T-cell (primary cell): Measurements from ENCODE around the gene RAP2A. TPM values are rescaled to one million over a fixed set of nuclear protein-coding genes. Genes with fewer than 3 reads are reported as not detected.

Source experiments
- ATAC-seq, 4 experiments: fragments of 200-7000 bp in 3 of 4; fragments of 150-1000 bp in 1 of 4; cut with Tn5 transposase; replicated peaks in 1 of 4; 1 replicate in 3 of 4; 2 replicates in 1 of 4; pipeline ENCODE4 v1.10.0; 2021; ENCODE audit warnings: moderate library complexity in 3 of 4, mild to moderate bottlenecking in 2 of 4, moderate number of reproducible peaks in 1 of 4
- CTCF ChIA-PET, 2 donors: fragments of 300-600 bp; sonication (Branson Sonifier 250); formaldehyde crosslinking; loops; one replicate each; lab custom pipeline; 2022; ENCODE audit warnings: antibody characterized with exemption in 2 of 2; lab: Charles Lee
- POLR2A ChIA-PET, 2 donors: fragments of 300-600 bp; sonication (Branson Sonifier 250); formaldehyde crosslinking; loops; one replicate each; lab custom pipeline; 2022; ENCODE audit warnings: antibody characterized with exemption in 2 of 2; lab: Charles Lee
- DNase-seq, 35 experiments: peaks; one replicate each; pipeline versions ENCODE4 v3.0.0 to v3.0.0-alpha.2; 2013 to 2023
- H3K27ac ChIP-seq: one replicate; pipeline ENCODE4 v1.5.1; 2013; ENCODE audit warnings: low read length
- H3K27me3 ChIP-seq, 2 experiments: replicated peaks in 1 of 2; 1 replicate in 1 of 2; 2 replicates in 1 of 2; pipeline versions ENCODE4 v1.6.1 to v1.7.0; 2013; ENCODE audit warnings: low read length in 1 of 2, mixed read lengths in 1 of 2; ENCODE audit not compliant: control insufficient read depth in 2 of 2, insufficient read depth in 2 of 2; ENCODE audit errors: extremely low read depth in 1 of 2
- H3K36me3 ChIP-seq, 2 donors: 1 replicate in 1 of 2; 2 replicates in 1 of 2; pipeline versions ENCODE4 v1.6.1 to v1.7.0; 2013; ENCODE audit warnings: low read length in 1 of 2; ENCODE audit not compliant: control insufficient read depth in 2 of 2, insufficient read depth in 1 of 2; ENCODE audit errors: extremely low read depth in 1 of 2
- H3K4me1 ChIP-seq, 2 experiments: 1 replicate in 1 of 2; 2 replicates in 1 of 2; pipeline versions ENCODE4 v1.6.1 to v1.7.0; 2013; ENCODE audit warnings: low read length in 2 of 2, mixed read lengths in 1 of 2; ENCODE audit not compliant: insufficient read depth in 2 of 2, control insufficient read depth in 1 of 2; ENCODE audit errors: extremely low read depth in 1 of 2
- H3K4me3 ChIP-seq, 2 donors: 1 replicate in 1 of 2; 2 replicates in 1 of 2; pipeline versions ENCODE4 v1.5.1 to v1.7.0; 2013; ENCODE audit warnings: mild to moderate bottlenecking in 2 of 2, low read length in 1 of 2, moderate library complexity in 1 of 2; ENCODE audit not compliant: control insufficient read depth in 1 of 2; ENCODE audit errors: extremely low read depth in 1 of 2
- H3K9me3 ChIP-seq: 2 replicates; pipeline ENCODE4 v1.7.0; 2013
- H3K27ac Mint-ChIP-seq, 2 donors: one replicate each; pipeline ENCODE4 v1.8.0; 2020 to 2021; ENCODE audit warnings: mild to moderate bottlenecking in 2 of 2, mixed read lengths in 2 of 2
- H3K27me3 Mint-ChIP-seq, 2 donors: one replicate each; pipeline ENCODE4 v1.8.0; 2021 to 2022; ENCODE audit warnings: mixed read lengths in 2 of 2
- H3K36me3 Mint-ChIP-seq: one replicate; pipeline ENCODE4 v1.8.0; 2021; ENCODE audit warnings: mixed read lengths
- H3K4me1 Mint-ChIP-seq, 3 donors: one replicate each; pipeline ENCODE4 v1.8.0; 2020 to 2022; ENCODE audit warnings: mixed read lengths in 3 of 3, mild to moderate bottlenecking in 1 of 3
- H3K4me3 Mint-ChIP-seq, 3 donors: one replicate each; pipeline ENCODE4 v1.8.0; 2020 to 2022; ENCODE audit warnings: mild to moderate bottlenecking in 3 of 3, mixed read lengths in 3 of 3, moderate library complexity in 3 of 3
- H3K9me3 Mint-ChIP-seq, 3 donors: one replicate each; pipeline ENCODE4 v1.8.0; 2020 to 2022; ENCODE audit warnings: mixed read lengths in 3 of 3
- WGBS: methylation state at CpG from one replicate; pipeline ENCODE4 v1.1.5; 2013; ENCODE audit warnings: missing lambda C conversion rate; ENCODE audit not compliant: insufficient coverage; 5-methylcytosine and 5-hydroxymethylcytosine counted together
- total RNA-seq, 35 experiments: library from RNA in 6 of 35; stranded (reverse) in 6 of 35; fragments of 120-200 nt in 1 of 35; gene quantifications; one replicate each; pipeline versions ENCODE4 v1.2.1 to v1.2.4 and lab custom pipeline; 2013 to 2026

Gene RAP2A
- total RNA-seq, 5 donors from 2014 or later (not counting 1 experiment from before 2014, with no cell fraction given) = 14.0 to 25.6 (median 20.2) TPM

DNA sequence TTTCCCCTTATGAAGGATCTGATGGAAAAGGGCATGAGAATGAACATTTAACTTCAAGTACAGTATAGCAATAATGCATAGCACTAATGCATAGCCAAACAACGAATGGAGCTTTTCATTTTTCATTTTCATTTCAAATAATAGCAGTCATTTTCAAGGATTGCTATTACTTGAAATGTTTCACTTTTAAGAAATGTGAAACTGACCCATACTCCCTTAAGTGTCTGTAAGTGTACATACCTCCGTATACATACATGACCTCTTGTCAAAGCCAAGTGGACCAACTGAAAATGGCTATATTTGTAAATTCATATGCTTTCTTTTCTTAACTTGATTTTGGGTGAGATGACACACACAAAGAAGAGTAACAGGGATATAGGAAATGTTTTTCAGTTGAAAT, 3.8 kb downstream of the RAP2A start:
- no CpG with 5 or more reads among the region's 2 CpGs for WGBS
- peaks cover 0 to 3% of the 10 kb centered on the region in 2 donors for H3K36me3 ChIP-seq
- no peaks in the 10 kb centered on the region for H3K9me3 Mint-ChIP-seq
- H3K4me3 Mint-ChIP-seq = no peak overlapping the region
- H3K9me3 ChIP-seq = no peaks in the 10 kb centered on the region
- no peak overlapping the region for H3K27ac ChIP-seq
- no peak overlapping the region for H3K4me3 ChIP-seq
- no peak overlapping the region for H3K27ac Mint-ChIP-seq
- H3K27me3 Mint-ChIP-seq = no peaks in the 10 kb centered on the region
- no peak for ATAC-seq
- DNase-seq = no peak
- H3K4me1 Mint-ChIP-seq = peaks cover 21 to 25% (median 24%) of the 10 kb centered on the region in 3 donors
- CTCF ChIA-PET = interaction anchor here in 1 of 2 donors (1.5 kb wide), 1 partner anchor 419 kb away, joined by 4 read pairs; no protein-coding TSS in a partner anchor
- no peaks in the 10 kb centered on the region for H3K27me3 ChIP-seq
- POLR2A ChIA-PET = interaction anchor here in 1 of 2 donors (0.6 kb wide), 1 partner anchor 195 kb away, joined by 3 read pairs; no protein-coding TSS in a partner anchor
- peaks cover 0 to 16% of the 10 kb centered on the region in 2 experiments for H3K4me1 ChIP-seq
- H3K36me3 Mint-ChIP-seq = peaks cover 2% of the 10 kb centered on the region

DNA sequence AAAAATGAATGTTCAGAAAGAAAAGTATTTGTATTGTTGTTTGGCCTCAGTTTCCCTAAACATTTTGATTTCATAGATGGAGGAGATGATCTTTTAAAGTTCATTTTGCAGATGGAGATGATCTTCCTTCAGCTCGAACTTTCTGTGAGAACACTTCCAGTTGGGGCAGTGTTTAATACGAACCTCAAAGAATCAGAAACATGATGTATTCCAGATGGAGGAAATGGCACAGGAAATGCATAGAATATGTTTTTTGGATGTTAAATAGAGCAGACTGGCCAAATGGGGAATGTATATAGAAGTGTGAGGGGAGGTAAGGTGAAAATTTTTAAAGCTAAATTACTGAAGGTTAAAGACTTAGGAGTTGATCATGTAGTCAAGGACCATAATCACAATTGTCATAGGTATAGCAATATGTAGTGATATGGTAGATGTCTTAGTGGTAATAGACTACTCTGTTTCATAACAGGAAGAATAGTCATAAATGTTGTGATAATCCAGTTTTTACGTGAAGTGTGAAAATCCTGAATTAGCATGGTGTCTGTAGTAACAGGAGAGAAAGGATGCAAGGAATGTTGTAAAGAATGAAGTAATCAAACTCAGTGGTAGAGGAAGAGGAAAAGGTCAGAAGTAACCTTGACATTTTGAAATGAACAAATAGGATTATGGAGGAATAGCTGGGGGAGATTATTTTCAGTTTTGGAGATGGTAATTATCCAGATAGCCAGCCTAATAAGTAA, 5.1 kb downstream of the RAP2A start:
- ChIA-PET POLR2A (interaction anchor here in 1 of 2 donors (0.6 kb wide), 1 partner anchor 88 kb away, joined by 3 read pairs; no protein-coding TSS in a partner anchor), CTCF (interaction anchor here in 1 of 2 donors (0.7 kb wide), 1 partner anchor 18 kb away, joined by 3 read pairs; no protein-coding TSS in a partner anchor)
- H3K36me3 ChIP-seq = peaks cover 0 to 5% of the 10 kb centered on the region in 2 donors
- Mint-ChIP-seq H3K4me3 (no peak overlapping the region), H3K27ac (no peak overlapping the region), H3K4me1 (peaks cover 21 to 23% (median 22%) of the 10 kb centered on the region in 3 donors), H3K9me3 (no peaks in the 10 kb centered on the region), H3K36me3 (peaks cover 2% of the 10 kb centered on the region), H3K27me3 (no peaks in the 10 kb centered on the region)
- 85% methylated on average over 3 of the region's 3 CpGs for WGBS
- DNase-seq (no peak), ATAC-seq (no peak)
- no peaks in the 10 kb centered on the region for H3K9me3 ChIP-seq
- peaks cover 0 to 16% of the 10 kb centered on the region in 2 experiments for H3K4me1 ChIP-seq
- H3K27ac ChIP-seq = no peak overlapping the region
- H3K4me3 ChIP-seq = no peak overlapping the region
- no peaks in the 10 kb centered on the region for H3K27me3 ChIP-seq

GRCh38 chr13:97440598-97441170, 6.7 kb downstream of the RAP2A start:
- Histone ChIP-seq H3K36me3 (peaks cover 0 to 5% of the 10 kb centered on the region in 2 donors), H3K27ac (no peak overlapping the region), H3K27me3 (no peaks in the 10 kb centered on the region), H3K4me3 (no peak overlapping the region), H3K4me1 (peaks cover 0 to 10% of the 10 kb centered on the region in 2 experiments), H3K9me3 (no peaks in the 10 kb centered on the region)
- ATAC-seq = no peak
- H3K27me3 Mint-ChIP-seq = no peaks in the 10 kb centered on the region
- ChIA-PET CTCF (interaction anchor here in 1 of 2 donors (0.6 kb wide), 1 partner anchor 81 kb away, joined by 3 read pairs; no protein-coding TSS in a partner anchor), POLR2A (interaction anchor here in 1 of 2 donors (0.6 kb wide), 1 partner anchor 312 kb away, joined by 4 read pairs; no protein-coding TSS in a partner anchor)
- H3K9me3 Mint-ChIP-seq = no peaks in the 10 kb centered on the region
- H3K4me1 Mint-ChIP-seq = peaks cover 12 to 16% (median 14%) of the 10 kb centered on the region in 3 donors
- H3K27ac Mint-ChIP-seq = no peak overlapping the region
- no peak for DNase-seq
- H3K4me3 Mint-ChIP-seq = no peak overlapping the region
- no CpG with 5 or more reads among the region's 2 CpGs for WGBS
- H3K36me3 Mint-ChIP-seq = peaks cover 10% of the 10 kb centered on the region

GRCh38 chr13:97441368-97441767, 7.4 kb downstream of the RAP2A start:
- peaks cover 0 to 5% of the 10 kb centered on the region in 2 donors for H3K36me3 ChIP-seq
- POLR2A ChIA-PET = no interaction called here
- H3K27me3 ChIP-seq = no peaks in the 10 kb centered on the region
- Mint-ChIP-seq H3K27ac (no peak overlapping the region), H3K36me3 (peaks cover 15% of the 10 kb centered on the region), H3K4me1 (peaks cover 5 to 12% (median 11%) of the 10 kb centered on the region in 3 donors), H3K4me3 (no peak overlapping the region), H3K9me3 (no peaks in the 10 kb centered on the region), H3K27me3 (no peaks in the 10 kb centered on the region)
- DNase-seq (no peak), ATAC-seq (no peak)
- no peaks in the 10 kb centered on the region for H3K9me3 ChIP-seq
- CTCF ChIA-PET = no interaction called here
- no peak overlapping the region for H3K4me3 ChIP-seq
- H3K27ac ChIP-seq = no peak overlapping the region
- H3K4me1 ChIP-seq = peaks cover 0 to 4% of the 10 kb centered on the region in 2 experiments

DNA sequence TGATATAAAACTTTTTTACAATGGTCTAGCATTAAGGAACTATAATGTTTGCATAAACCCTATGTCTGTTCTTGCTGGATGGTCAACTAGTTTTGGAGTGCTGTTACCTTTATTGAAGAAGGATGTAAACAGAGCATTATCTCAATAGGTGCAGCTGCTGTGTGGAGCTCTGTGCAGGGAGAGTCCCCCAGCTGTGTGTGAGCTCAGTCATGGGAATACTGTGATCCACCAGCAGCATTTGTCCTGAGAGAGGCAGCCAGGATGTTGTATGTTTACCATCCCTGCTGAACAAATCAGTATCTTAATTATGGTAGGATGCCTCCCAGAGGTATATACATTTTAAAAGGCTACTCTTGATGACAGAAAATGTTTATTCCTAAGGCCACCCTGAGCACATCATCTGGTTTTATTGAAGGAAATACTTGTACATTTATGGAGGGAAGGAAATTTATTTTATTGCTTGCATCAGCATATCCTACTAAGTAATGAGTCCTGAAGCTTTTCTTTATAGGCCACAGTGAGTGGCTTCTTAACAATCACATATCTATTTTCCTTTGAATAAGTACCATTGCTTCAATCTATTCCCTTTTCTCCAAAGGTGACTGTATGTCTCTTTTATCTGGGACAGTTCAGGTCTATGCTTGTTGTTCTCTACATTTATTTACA, 11.7 kb downstream of the RAP2A start:
- no peak for ATAC-seq
- CTCF ChIA-PET = no interaction called here

DNA sequence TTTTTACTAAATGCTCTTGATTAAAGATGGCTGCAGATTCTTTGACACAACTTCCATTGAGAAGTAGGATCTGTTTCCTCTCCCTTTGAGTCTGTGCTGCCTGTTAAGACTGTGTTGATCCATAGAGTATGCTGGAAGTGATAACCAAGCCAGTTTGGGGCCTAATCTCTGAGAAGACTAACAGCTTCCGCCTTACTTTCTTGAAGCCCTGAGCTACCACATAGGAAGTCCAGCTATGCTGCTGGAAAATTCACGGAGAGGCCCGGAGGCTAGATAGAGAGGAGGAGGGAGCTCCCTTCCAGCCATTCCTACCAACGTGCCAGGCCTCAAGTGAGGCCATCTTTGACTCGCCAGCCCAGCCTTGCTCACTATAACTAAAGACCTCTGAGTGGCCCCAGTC, 12.5 kb downstream of the RAP2A start:
- Mint-ChIP-seq H3K27ac (no peak overlapping the region), H3K4me3 (no peak overlapping the region), H3K9me3 (no peaks in the 10 kb centered on the region), H3K27me3 (no peaks in the 10 kb centered on the region), H3K36me3 (peaks cover 24% of the 10 kb centered on the region), H3K4me1 (peaks cover 11 to 13% (median 11%) of the 10 kb centered on the region in 3 donors)
- DNase-seq = no peak
- Histone ChIP-seq H3K36me3 (peaks cover 0 to 2% of the 10 kb centered on the region in 2 donors), H3K27ac (no peak overlapping the region), H3K4me3 (no peak overlapping the region), H3K27me3 (no peaks in the 10 kb centered on the region), H3K9me3 (no peaks in the 10 kb centered on the region), H3K4me1 (no peaks in the 10 kb centered on the region)
- ChIA-PET CTCF (no interaction called here), POLR2A (interaction anchor here in 1 of 2 donors (0.5 kb wide), 1 partner anchor 92 kb away, joined by 4 read pairs; no protein-coding TSS in a partner anchor)
- no peak for ATAC-seq
- 100% methylated on average over 1 of the region's 5 CpGs for whole genome bisulfite sequencing

More for the DNA sequence above, 11.7 kb downstream of the RAP2A start:
- Mint-ChIP-seq H3K9me3 (no peaks in the 10 kb centered on the region), H3K27me3 (no peaks in the 10 kb centered on the region), H3K36me3 (peaks cover 24% of the 10 kb centered on the region), H3K4me3 (no peak overlapping the region), H3K27ac (no peak overlapping the region), H3K4me1 (peaks cover 7 to 13% (median 11%) of the 10 kb centered on the region in 3 donors)
- H3K9me3 ChIP-seq = no peaks in the 10 kb centered on the region
- POLR2A ChIA-PET = no interaction called here
- no peak overlapping the region for H3K4me3 ChIP-seq
- no peaks in the 10 kb centered on the region for H3K27me3 ChIP-seq
- H3K27ac ChIP-seq = no peak overlapping the region
- H3K4me1 ChIP-seq = no peaks in the 10 kb centered on the region
- peaks cover 0 to 2% of the 10 kb centered on the region in 2 donors for H3K36me3 ChIP-seq
- DNase-seq = no peak
